Endothelial cell of hepatic sinusoid (primary cell): ENCODE data around the gene TNFAIP8L2.

Experiments
- in situ Hi-C: cut with HindIII; loops from 2 replicates; pipeline ENCODE4 v1.10.0; 2017; ENCODE audit warnings: low sequenced_read_pairs

Gene TNFAIP8L2

GRCh38 chr1:151156515-151156819, at the start of gene TNFAIP8L2:
TSS of gene TNFAIP8L2 (plus strand) at chr1:151156649. CDS start at chr1:151158698, 2,049 bp downstream.
- in situ Hi-C loops: loop anchor here (5.0 to 10.0 kb wide), 4 partner anchors 34 to 132 kb away; no protein-coding TSS in a partner anchor

GRCh38 chr1:151106894-151107293, 49.6 kb upstream of the TNFAIP8L2 start:
- in situ Hi-C loops: no loop called here

- in situ Hi-C loops: no loop called here
Observed at GRCh38 chr1:151108331-151108730, 48.1 kb upstream of the TNFAIP8L2 start.

GRCh38 chr1:151113877-151114276, 42.6 kb upstream of the TNFAIP8L2 start:
- in situ Hi-C loops: no loop called here

- in situ Hi-C loops: loop anchor here (5.0 kb wide), 1 partner anchor 32 kb away; the partner anchor contains the start of gene TNFAIP8L2
Observed at GRCh38 chr1:151124763-151125403, 31.6 kb upstream of the TNFAIP8L2 start.

GRCh38 chr1:151128800-151129199, 27.6 kb upstream of the TNFAIP8L2 start:
- in situ Hi-C loops: no loop called here

GRCh38 chr1:151130987-151131586, 25.4 kb upstream of the TNFAIP8L2 start:
- in situ Hi-C loops: no loop called here

GRCh38 chr1:151131701-151132334, 24.6 kb upstream of the TNFAIP8L2 start:
- in situ Hi-C loops: no loop called here

GRCh38 chr1:151132335-151133017, 24.0 kb upstream of the TNFAIP8L2 start:
- in situ Hi-C loops: no loop called here

GRCh38 chr1:151133018-151133806, 23.2 kb upstream of the TNFAIP8L2 start:
- in situ Hi-C loops: no loop called here

- in situ Hi-C loops: no loop called here
Observed at GRCh38 chr1:151134396-151134795, 22.1 kb upstream of the TNFAIP8L2 start.

GRCh38 chr1:151134991-151135390, 21.5 kb upstream of the TNFAIP8L2 start:
- in situ Hi-C loops: no loop called here

- in situ Hi-C loops: no loop called here
Observed at GRCh38 chr1:151135433-151136385, 20.7 kb upstream of the TNFAIP8L2 start.

- in situ Hi-C loops: no loop called here
Observed at GRCh38 chr1:151137789-151138188, 18.7 kb upstream of the TNFAIP8L2 start.

GRCh38 chr1:151142411-151143056, 13.9 kb upstream of the TNFAIP8L2 start:
- in situ Hi-C loops: no loop called here

- in situ Hi-C loops: no loop called here
Observed at GRCh38 chr1:151143057-151143435, 13.4 kb upstream of the TNFAIP8L2 start.

- in situ Hi-C loops: no loop called here
Observed at GRCh38 chr1:151143986-151144385, 12.5 kb upstream of the TNFAIP8L2 start.

GRCh38 chr1:151144474-151145303, 11.8 kb upstream of the TNFAIP8L2 start:
- in situ Hi-C loops: no loop called here
